ENCODE results near the gene BRI3.

Gene BRI3

DNA sequence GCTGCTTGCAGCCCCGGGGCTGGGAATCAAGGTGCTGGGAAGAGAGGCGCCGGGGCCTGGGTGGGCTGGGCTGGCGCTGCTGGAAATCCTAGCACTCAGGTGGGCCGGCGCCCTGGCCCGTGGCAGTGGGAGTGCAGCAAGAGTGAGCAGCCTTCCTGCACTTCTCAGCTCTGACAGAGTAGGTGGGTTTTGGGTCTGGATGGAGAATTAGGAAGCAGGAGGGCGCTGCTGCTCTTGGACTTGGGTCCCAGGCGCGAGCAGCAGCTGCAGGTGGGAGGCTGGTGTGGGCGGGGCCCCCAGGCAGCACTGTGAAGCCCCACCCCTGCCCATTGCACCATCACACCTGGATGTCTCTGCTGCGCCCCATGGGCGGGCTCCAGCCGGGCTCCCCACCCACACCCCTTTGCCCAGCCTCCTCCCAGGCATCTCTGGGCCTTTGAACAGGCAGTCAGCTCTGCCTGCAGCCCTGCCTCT, 6.0 kb downstream of the BRI3 start:
- DNase-seq (ENCODE audit: low read depth, low spot score), result no peak
- TF ChIP-seq, protein P1, sequence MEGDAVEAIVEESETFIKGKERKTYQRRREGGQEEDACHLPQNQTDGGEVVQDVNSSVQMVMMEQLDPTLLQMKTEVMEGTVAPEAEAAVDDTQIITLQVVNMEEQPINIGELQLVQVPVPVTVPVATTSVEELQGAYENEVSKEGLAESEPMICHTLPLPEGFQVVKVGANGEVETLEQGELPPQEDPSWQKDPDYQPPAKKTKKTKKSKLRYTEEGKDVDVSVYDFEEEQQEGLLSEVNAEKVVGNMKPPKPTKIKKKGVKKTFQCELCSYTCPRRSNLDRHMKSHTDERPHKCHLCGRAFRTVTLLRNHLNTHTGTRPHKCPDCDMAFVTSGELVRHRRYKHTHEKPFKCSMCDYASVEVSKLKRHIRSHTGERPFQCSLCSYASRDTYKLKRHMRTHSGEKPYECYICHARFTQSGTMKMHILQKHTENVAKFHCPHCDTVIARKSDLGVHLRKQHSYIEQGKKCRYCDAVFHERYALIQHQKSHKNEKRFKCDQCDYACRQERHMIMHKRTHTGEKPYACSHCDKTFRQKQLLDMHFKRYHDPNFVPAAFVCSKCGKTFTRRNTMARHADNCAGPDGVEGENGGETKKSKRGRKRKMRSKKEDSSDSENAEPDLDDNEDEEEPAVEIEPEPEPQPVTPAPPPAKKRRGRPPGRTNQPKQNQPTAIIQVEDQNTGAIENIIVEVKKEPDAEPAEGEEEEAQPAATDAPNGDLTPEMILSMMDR (IDR thresholded peaks at IDR 0.05; ENCODE audit: insufficient read depth, low read length, missing control alignments), result no peak
- H3K4me3 ChIP-seq (ENCODE audit: low read depth, low read length), result no peak overlapping the region
- ChIA-PET CTCF (interaction anchor here (1.4 to 2.7 kb wide), 3 partner anchors 114 to 134 kb away, joined by 4 to 9 read pairs (median 4); partner anchors contain the start of gene BAIAP2L1), POLR2A (no interaction called here)

DNA sequence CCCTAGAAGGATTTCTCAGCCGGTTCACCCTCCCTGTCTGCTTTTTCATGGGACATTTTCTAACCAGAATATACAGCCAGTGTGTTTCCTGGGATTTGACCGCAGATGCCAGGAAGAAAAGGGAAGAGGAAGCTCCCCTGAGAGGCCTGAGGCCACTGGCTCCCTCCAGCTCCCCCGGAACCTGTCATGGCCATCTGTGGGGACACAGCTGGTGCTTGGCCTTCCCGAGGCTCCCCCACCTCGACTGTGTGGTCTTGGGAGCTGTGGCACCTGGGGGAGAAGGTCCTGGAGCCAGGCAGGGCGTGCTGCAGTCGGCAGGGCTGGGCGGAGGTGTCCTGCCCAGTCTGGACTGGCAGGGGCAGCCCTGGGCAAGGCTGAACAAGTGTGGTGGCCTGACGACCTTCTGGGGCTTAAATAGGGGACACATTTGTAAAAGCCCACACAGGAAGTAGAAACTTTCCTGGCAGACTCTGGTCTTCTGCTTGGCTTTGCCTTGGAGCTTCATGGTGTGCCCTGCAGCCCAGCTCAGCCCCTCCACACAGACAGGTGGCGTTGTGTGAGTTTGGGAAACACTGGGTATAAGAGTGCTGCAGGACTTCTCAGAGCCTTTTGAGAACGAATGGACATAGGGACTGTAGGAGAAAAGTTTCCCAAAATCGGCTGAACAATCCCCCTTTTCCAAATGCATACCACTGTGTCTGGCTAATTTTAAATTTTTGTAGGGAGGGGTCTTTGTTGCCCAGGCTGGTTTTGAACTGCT, 6.8 kb downstream of the BRI3 start:
- CTCF ChIA-PET, result interaction anchor here (1.4 to 2.7 kb wide), 3 partner anchors 113 to 590 kb away, joined by 4 to 9 read pairs (median 4); partner anchors contain the start of genes BAIAP2L1 and TRRAP
- no peak overlapping the region for H3K4me3 ChIP-seq (ENCODE audit: low read depth, low read length)
- POLR2A ChIA-PET, result no interaction called here
- TF ChIP-seq, protein P1 (IDR thresholded peaks at IDR 0.05; ENCODE audit: insufficient read depth, low read length, missing control alignments), result no peak
- DNase-seq (ENCODE audit: low read depth, low spot score), result no peak

DNA sequence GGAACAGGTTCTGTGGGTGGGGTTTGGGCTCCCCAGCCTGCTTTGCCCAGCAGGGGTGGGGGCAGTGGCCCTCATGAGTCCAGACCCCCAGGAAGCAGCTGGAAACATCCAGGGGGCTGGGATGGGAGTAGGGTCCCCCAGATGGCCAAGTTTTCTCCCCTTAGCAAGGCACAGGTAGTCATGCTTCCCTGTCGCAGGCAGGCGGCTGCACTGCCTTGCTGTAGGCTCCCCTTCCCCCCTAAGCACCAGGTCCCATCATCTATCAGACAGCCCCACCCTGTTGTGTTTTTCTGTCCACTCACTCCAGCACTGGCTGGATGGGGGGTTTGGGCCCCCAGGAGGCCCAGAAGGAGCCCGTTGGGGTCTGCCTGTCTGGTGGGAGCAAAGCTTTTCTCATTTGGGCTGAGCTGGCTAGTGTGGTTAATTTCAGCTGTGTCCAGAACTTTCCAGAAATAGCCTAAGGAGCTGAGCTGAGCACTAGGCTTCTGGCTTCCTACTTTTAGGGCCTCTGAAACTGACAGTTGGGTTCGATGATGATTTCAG, 7.9 kb downstream of the BRI3 start:
- TF ChIP-seq, protein P1 (IDR thresholded peaks at IDR 0.05; ENCODE audit: insufficient read depth, low read length, missing control alignments), result no peak
- CTCF ChIA-PET, result interaction anchor here (1.4 to 2.7 kb wide), 2 partner anchors 112 to 589 kb away, joined by 4 to 9 read pairs; partner anchors contain the start of genes BAIAP2L1 and TRRAP
- no peak overlapping the region for H3K4me3 ChIP-seq (ENCODE audit: low read depth, low read length)
- no peak for DNase-seq (ENCODE audit: low read depth, low spot score)
- POLR2A ChIA-PET, result no interaction called here

DNA sequence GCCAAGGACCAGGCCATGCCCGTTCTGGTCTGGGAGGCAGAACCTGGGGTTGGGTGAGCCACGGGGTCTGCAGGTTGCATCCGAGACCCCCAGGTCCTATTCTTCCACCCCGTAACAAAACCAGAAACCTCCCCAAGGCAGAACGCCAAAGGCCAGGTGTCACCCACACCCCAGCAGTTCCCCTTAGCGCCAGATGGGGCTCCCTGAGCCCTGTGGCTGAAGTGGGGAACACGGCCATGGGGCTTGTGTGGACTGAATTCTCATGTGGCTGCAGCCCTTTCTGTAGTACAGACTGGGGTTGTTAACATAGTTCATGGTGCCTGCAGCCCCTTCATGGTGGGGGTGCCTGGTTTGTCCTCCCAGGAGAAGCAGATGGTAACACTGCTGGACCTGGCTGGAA, 10.2 kb downstream of the BRI3 start:
- DNase-seq (ENCODE audit: low read depth, low spot score), result no peak
- CTCF ChIA-PET, result interaction anchor here (1.7 kb wide), 1 partner anchor 116 kb away, joined by 4 read pairs; no protein-coding TSS in a partner anchor
- POLR2A ChIA-PET, result no interaction called here
- no peak overlapping the region for H3K4me3 ChIP-seq (ENCODE audit: low read depth, low read length)
- TF ChIP-seq, protein P1 (IDR thresholded peaks at IDR 0.05; ENCODE audit: insufficient read depth, low read length, missing control alignments), result peak; percentile 4

DNA sequence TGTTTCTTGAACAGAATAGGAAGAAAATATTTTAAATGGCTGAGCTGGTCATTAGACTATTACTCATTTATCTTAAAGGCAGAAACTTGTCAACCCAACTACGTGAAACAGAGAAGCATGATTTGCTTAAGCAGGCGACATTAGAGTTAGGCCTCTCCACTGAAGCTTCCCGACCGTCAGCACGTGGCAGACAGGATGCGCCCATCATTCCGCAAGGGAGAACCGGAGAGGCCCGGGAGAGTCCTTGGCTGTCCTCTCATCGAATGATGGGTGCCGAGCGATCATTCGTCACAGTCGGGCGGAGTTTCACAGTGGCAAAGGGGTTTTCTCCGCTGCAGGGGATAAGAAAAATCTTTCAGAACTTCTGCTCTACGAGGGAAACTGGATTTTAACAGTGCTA, 11.8 kb downstream of the BRI3 start:
- ChIA-PET CTCF (interaction anchor here (1.1 to 4.3 kb wide), 4 partner anchors 9 to 128 kb away, joined by 3 to 57 read pairs (median 10); partner anchors contain the start of gene BAIAP2L1), POLR2A (no interaction called here)
- no peak overlapping the region for H3K4me3 ChIP-seq (ENCODE audit: low read depth, low read length)
- TF ChIP-seq, protein P1 (IDR thresholded peaks at IDR 0.05; ENCODE audit: insufficient read depth, low read length, missing control alignments), result no peak
- no peak for DNase-seq (ENCODE audit: low read depth, low spot score)

DNA sequence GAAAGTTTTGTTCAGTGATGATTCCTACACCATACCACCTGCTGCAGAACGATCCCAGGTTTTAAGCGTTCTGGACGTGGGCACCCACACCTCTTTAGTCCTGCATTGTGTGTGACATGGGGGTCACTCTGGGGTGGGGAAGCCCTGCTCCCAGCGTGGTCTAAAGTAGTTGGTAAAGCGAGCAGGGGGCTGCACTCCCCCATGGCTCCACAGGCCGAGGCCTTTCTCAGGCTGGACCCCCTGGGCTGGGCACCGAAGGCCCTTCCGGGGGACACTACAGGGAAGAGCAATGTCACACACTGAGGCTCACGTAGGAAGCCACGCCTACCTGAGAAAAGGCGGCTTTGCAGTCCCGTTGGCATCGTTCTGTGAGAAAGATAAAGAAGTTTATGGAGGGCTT, 12.3 kb downstream of the BRI3 start:
- no peak for DNase-seq (ENCODE audit: low read depth, low spot score)
- ChIA-PET CTCF (interaction anchor here (0.6 to 4.3 kb wide), 14 partner anchors 10 to 547 kb away, joined by 3 to 57 read pairs (median 4); partner anchors contain the start of gene BAIAP2L1), POLR2A (interaction anchor here (1.0 kb wide), 1 partner anchor 8 kb away, joined by 3 read pairs; no protein-coding TSS in a partner anchor)
- TF ChIP-seq, protein P1 (IDR thresholded peaks at IDR 0.05; ENCODE audit: insufficient read depth, low read length, missing control alignments), result no peak
- H3K4me3 ChIP-seq (ENCODE audit: low read depth, low read length), result no peak overlapping the region
